ENCODE data around the gene BUB3. TPM values are rescaled to one million over a fixed set of nuclear protein-coding genes. Genes with fewer than 3 reads are reported as not detected.
"Not testable (repeated sequence)": the region's sequence is repeated elsewhere in the genome, so short reads cannot be mapped to it uniquely, and the experiment has no call there.

BUB3 gene
- total RNA-seq, 1 donor = 99.9 TPM

- Histone ChIP-seq H3K9me3 (ENCODE audit: low read depth, low read length) (no peaks in the 10 kb centered on the region), H3K27me3 (ENCODE audit: insufficient read depth, low read length) (no peaks in the 10 kb centered on the region), H3K4me1 (ENCODE audit: insufficient read depth, low read length) (peaks cover 36% of the 10 kb centered on the region), H3K4me3 (ENCODE audit: low read length) (no peak overlapping the region)
Observed at GRCh38 chr10:123158682-123159081, 4.5 kb downstream of the BUB3 start.

GRCh38 chr10:123160311-123160980 lies 6.2 kb downstream of the BUB3 start:
- Histone ChIP-seq H3K4me3 (ENCODE audit: low read length) (no peak overlapping the region), H3K27me3 (ENCODE audit: insufficient read depth, low read length) (no peaks in the 10 kb centered on the region), H3K4me1 (ENCODE audit: insufficient read depth, low read length) (peaks cover 27% of the 10 kb centered on the region), H3K9me3 (ENCODE audit: low read depth, low read length) (no peaks in the 10 kb centered on the region)

- Histone ChIP-seq H3K4me3 (ENCODE audit: low read length) (no peak overlapping the region), H3K9me3 (ENCODE audit: low read depth, low read length) (no peaks in the 10 kb centered on the region), H3K4me1 (ENCODE audit: insufficient read depth, low read length) (peaks cover 9% of the 10 kb centered on the region), H3K27me3 (ENCODE audit: insufficient read depth, low read length) (no peaks in the 10 kb centered on the region)
Observed at GRCh38 chr10:123164319-123164718, 10.1 kb downstream of the BUB3 start.

GRCh38 chr10:123165445-123166072 lies 11.4 kb downstream of the BUB3 start:
- Histone ChIP-seq H3K4me3 (ENCODE audit: low read length) (no peak overlapping the region), H3K27me3 (ENCODE audit: insufficient read depth, low read length) (no peaks in the 10 kb centered on the region), H3K9me3 (ENCODE audit: low read depth, low read length) (no peaks in the 10 kb centered on the region), H3K4me1 (ENCODE audit: insufficient read depth, low read length) (peaks cover 4% of the 10 kb centered on the region)

- Histone ChIP-seq H3K4me3 (ENCODE audit: low read length) (no peak overlapping the region), H3K9me3 (ENCODE audit: low read depth, low read length) (no peaks in the 10 kb centered on the region), H3K4me1 (ENCODE audit: insufficient read depth, low read length) (no peaks in the 10 kb centered on the region), H3K27me3 (ENCODE audit: insufficient read depth, low read length) (no peaks in the 10 kb centered on the region)
Observed at GRCh38 chr10:123166618-123167017, 12.4 kb downstream of the BUB3 start.

- Histone ChIP-seq H3K4me1 (ENCODE audit: insufficient read depth, low read length) (no peaks in the 10 kb centered on the region), H3K27me3 (ENCODE audit: insufficient read depth, low read length) (no peaks in the 10 kb centered on the region), H3K9me3 (ENCODE audit: low read depth, low read length) (no peaks in the 10 kb centered on the region), H3K4me3 (ENCODE audit: low read length) (no peak overlapping the region)
Observed at GRCh38 chr10:123170961-123171360, 16.8 kb downstream of the BUB3 start.

GRCh38 chr10:123171616-123172015 lies 17.4 kb downstream of the BUB3 start:
- H3K4me1 ChIP-seq (ENCODE audit: insufficient read depth, low read length); H3K9me3 ChIP-seq (ENCODE audit: low read depth, low read length); H3K27me3 ChIP-seq (ENCODE audit: insufficient read depth, low read length); H3K4me3 ChIP-seq (ENCODE audit: low read length): not testable (repeated sequence)

GRCh38 chr10:123175389-123176387 lies 21.5 kb downstream of the BUB3 start:
- no peaks in the 10 kb centered on the region for H3K9me3 ChIP-seq (ENCODE audit: low read depth, low read length)

GRCh38 chr10:123178390-123178789 lies 24.2 kb downstream of the BUB3 start:
- H3K9me3 ChIP-seq (ENCODE audit: low read depth, low read length) = not testable (repeated sequence)

More at GRCh38 chr10:123175389-123176387, 21.5 kb downstream of the BUB3 start:
- H3K27me3 ChIP-seq (ENCODE audit: insufficient read depth, low read length) = no peaks in the 10 kb centered on the region
- H3K4me3 ChIP-seq (ENCODE audit: low read length) = no peak overlapping the region
- no peaks in the 10 kb centered on the region for H3K4me1 ChIP-seq (ENCODE audit: insufficient read depth, low read length)

GRCh38 chr10:123180101-123181090 lies 26.2 kb downstream of the BUB3 start:
- no peaks in the 10 kb centered on the region for H3K4me1 ChIP-seq (ENCODE audit: insufficient read depth, low read length)
- peaks cover 19% of the 10 kb centered on the region for H3K9me3 ChIP-seq (ENCODE audit: low read depth, low read length)
- no peaks in the 10 kb centered on the region for H3K27me3 ChIP-seq (ENCODE audit: insufficient read depth, low read length)
- no peak overlapping the region for H3K4me3 ChIP-seq (ENCODE audit: low read length)

More at GRCh38 chr10:123178390-123178789, 24.2 kb downstream of the BUB3 start:
- H3K27me3 ChIP-seq (ENCODE audit: insufficient read depth, low read length); H3K4me3 ChIP-seq (ENCODE audit: low read length); H3K4me1 ChIP-seq (ENCODE audit: insufficient read depth, low read length): not testable (repeated sequence)

- H3K4me1 ChIP-seq (ENCODE audit: insufficient read depth, low read length) = no peaks in the 10 kb centered on the region
- no peak overlapping the region for H3K4me3 ChIP-seq (ENCODE audit: low read length)
- peaks cover 19% of the 10 kb centered on the region for H3K9me3 ChIP-seq (ENCODE audit: low read depth, low read length)
- no peaks in the 10 kb centered on the region for H3K27me3 ChIP-seq (ENCODE audit: insufficient read depth, low read length)
Observed at GRCh38 chr10:123183724-123184123, 29.5 kb downstream of the BUB3 start.

GRCh38 chr10:123187781-123188180 lies 33.6 kb downstream of the BUB3 start:
- H3K4me3 ChIP-seq (ENCODE audit: low read length) = no peak overlapping the region
- H3K9me3 ChIP-seq (ENCODE audit: low read depth, low read length) = peaks cover 19% of the 10 kb centered on the region
- H3K27me3 ChIP-seq (ENCODE audit: insufficient read depth, low read length) = no peaks in the 10 kb centered on the region
- no peaks in the 10 kb centered on the region for H3K4me1 ChIP-seq (ENCODE audit: insufficient read depth, low read length)

- no peak overlapping the region for H3K4me3 ChIP-seq (ENCODE audit: low read length)
- no peaks in the 10 kb centered on the region for H3K4me1 ChIP-seq (ENCODE audit: insufficient read depth, low read length)
- no peaks in the 10 kb centered on the region for H3K9me3 ChIP-seq (ENCODE audit: low read depth, low read length)
- no peaks in the 10 kb centered on the region for H3K27me3 ChIP-seq (ENCODE audit: insufficient read depth, low read length)
Observed at GRCh38 chr10:123191886-123192285, 37.7 kb downstream of the BUB3 start.

- Histone ChIP-seq H3K9me3 (ENCODE audit: low read depth, low read length) (no peaks in the 10 kb centered on the region), H3K4me3 (ENCODE audit: low read length) (no peak overlapping the region), H3K27me3 (ENCODE audit: insufficient read depth, low read length) (no peaks in the 10 kb centered on the region), H3K4me1 (ENCODE audit: insufficient read depth, low read length) (no peaks in the 10 kb centered on the region)
Observed at GRCh38 chr10:123194056-123194455, 39.9 kb downstream of the BUB3 start.

Measured in mononuclear cell (primary cell).